Testis (tissue), 2 donors: ENCODE data around the gene MAP4K4.

Experiments used
- POLR2A ChIP-seq: fragments of 450-650 bp; IDR thresholded peaks from one replicate; pipeline ENCODE4 v1.6.1; 2017; ENCODE audit warnings: antibody characterized with exemption, mild to moderate bottlenecking, moderate library complexity
- TF ChIP-seq, protein P1 (sequence below), 3 experiments: fragments of 450-650 bp in 2 of 3; fragments of 200-600 bp in 1 of 3; sonication (generic) in 1 of 3; IDR thresholded peaks; one replicate each; pipeline ENCODE4 v1.5.1; 2016 to 2019; ENCODE audit warnings: antibody characterized with exemption in 3 of 3, mild to moderate bottlenecking in 2 of 3, moderate library complexity in 1 of 3

DNA sequence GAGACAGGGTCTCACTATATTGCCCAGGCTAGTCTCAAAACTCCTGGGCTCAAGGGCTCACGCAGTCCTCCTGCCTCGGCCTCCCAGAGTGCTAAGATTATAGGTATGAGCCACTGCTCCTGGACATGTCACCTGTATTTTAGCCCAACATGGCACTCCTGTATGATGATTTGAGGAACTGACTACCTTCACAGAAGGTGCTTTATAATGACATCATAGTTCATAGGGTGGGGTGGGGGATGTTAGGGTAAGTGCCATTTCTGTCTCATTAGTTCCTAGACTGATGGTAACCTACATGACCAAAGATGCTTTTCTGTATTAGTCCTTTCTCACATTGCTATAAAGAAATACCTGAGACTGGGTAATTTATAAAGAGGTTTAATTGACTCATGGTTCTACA is 109.7 kb downstream of the MAP4K4 start:
- TF ChIP-seq, protein P1, sequence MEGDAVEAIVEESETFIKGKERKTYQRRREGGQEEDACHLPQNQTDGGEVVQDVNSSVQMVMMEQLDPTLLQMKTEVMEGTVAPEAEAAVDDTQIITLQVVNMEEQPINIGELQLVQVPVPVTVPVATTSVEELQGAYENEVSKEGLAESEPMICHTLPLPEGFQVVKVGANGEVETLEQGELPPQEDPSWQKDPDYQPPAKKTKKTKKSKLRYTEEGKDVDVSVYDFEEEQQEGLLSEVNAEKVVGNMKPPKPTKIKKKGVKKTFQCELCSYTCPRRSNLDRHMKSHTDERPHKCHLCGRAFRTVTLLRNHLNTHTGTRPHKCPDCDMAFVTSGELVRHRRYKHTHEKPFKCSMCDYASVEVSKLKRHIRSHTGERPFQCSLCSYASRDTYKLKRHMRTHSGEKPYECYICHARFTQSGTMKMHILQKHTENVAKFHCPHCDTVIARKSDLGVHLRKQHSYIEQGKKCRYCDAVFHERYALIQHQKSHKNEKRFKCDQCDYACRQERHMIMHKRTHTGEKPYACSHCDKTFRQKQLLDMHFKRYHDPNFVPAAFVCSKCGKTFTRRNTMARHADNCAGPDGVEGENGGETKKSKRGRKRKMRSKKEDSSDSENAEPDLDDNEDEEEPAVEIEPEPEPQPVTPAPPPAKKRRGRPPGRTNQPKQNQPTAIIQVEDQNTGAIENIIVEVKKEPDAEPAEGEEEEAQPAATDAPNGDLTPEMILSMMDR (IDR thresholded peaks at IDR 0.05): no peak
- TF ChIP-seq POLR2A: no peak
